Left forelimb (tissue), 1 donor: Measurements from ENCODE around the gene PABPC4L.
"Not testable (repeated sequence)": the region's sequence is repeated elsewhere in the genome, so short reads cannot be mapped to it uniquely, and the experiment has no call there.

Source experiments
- DNase-seq: peaks from one replicate; pipeline ENCODE4 v3.0.0-alpha.2; 2018; ENCODE audit warnings: low spot score

PABPC4L gene

GRCh38 chr4:134201216-134202161, at the start of gene PABPC4L:
Gene PABPC4L (minus strand): TSS chr4:134201789. CDS start chr4:134201019, 770 bp downstream.
- peak; percentile 88 for DNase-seq

GRCh38 chr4:134251322-134251721, 49.7 kb upstream of the PABPC4L start:
- no peak for DNase-seq

DNA sequence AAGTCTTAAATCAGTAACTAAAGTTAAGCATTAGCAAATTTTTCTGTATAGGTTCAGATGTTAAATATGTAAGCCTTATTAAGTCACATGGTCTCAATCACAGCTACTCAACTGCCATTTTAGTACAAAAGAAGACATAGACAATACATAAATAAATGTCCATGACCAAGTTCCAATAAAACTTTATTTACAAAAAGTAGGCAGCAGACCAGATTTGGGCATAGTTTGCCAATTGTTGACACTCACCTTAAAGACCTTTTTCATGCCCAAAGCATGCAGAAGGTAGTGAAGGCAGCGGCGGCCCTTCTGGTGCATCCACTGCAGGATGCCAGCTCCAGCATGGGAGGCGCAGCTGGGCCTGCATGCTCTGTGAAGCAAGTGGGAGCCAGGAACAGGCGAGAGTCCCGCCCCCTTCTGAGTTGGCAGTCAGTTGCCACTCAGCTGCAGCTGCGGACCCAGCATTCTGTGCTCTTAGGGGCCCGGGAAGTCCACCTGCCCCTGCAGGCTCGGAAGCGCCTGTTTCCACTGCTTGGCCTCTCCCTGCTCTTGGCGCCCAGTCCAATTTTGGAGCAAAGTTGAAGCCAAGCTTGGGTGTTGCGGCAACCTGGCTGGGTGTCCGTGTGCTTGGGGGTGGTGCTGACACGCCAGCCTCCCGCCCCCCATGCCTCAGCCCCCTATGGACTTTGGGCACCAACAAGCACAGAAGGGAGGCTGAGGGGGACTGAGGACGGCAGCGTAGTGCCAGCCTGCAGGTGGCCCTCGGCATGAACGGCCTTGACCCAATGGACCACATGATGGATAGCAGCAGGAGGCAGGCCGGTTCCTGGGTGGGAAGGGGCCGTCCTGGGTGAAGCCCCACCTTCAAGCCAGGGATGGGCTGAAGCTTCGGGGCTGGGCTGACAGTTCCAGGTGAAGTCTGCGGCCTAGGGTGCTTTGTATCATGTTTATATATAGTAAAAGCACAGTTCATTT, 42.4 kb upstream of the PABPC4L start:
- DNase-seq: no peak

DNA sequence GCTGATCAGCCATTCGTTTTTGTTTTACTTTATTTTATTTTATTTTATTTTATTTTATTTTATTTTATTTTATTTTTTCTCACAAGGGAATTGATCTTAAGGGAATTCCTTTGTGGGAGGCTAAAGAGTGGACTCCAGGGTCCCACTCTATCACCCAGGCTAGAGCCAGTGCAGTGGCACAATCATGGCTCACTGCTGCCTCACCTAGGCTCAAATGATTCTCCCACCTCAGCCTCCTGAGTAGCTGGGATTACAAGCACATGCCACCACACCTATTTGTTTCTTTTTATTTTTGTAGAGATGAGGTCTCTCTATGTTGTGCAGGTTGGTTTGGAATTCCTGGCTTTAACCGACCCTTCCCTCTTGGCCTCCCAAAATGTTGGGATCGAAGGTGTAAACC, 17.5 kb upstream of the PABPC4L start:
- DNase-seq: no peak

GRCh38 chr4:134216411-134216810, 14.8 kb upstream of the PABPC4L start:
- no peak for DNase-seq

DNA sequence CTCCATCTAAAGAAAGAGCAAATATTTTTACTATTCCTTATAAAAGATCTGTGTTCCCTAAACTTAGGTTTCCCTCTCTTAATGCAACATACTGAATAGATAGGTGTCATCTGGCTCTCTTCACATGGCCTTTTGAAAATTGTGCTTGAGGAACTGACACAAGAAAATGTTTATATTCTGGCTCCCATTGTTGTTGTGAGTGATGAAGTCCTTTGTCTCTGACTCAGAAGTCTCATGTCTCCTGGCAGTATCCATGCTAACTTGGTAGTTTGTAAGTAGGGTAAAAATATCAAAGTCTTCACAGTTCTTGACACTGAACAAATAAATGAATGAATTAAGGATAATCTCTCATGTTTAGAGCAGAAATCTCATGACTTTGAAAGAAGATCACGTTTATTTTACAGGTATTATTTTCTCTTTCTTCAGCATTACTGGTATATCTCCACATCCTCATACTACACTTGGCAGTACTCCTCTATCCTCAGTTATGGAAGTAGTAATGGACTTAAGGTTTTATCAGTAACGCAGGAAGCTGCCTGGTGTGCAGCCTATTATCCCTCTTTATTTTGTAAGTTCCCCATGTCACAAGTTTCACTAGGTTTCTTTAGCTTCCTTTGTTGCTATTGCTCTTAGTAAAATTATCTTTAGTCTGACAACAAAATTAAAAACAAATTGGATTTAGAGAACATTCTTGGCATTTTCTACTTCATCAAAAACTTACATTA, 14.2 kb upstream of the PABPC4L start:
- DNase-seq: no peak

- not testable (repeated sequence) for DNase-seq
Observed at GRCh38 chr4:134207955-134208354, 6.4 kb upstream of the PABPC4L start.

DNA sequence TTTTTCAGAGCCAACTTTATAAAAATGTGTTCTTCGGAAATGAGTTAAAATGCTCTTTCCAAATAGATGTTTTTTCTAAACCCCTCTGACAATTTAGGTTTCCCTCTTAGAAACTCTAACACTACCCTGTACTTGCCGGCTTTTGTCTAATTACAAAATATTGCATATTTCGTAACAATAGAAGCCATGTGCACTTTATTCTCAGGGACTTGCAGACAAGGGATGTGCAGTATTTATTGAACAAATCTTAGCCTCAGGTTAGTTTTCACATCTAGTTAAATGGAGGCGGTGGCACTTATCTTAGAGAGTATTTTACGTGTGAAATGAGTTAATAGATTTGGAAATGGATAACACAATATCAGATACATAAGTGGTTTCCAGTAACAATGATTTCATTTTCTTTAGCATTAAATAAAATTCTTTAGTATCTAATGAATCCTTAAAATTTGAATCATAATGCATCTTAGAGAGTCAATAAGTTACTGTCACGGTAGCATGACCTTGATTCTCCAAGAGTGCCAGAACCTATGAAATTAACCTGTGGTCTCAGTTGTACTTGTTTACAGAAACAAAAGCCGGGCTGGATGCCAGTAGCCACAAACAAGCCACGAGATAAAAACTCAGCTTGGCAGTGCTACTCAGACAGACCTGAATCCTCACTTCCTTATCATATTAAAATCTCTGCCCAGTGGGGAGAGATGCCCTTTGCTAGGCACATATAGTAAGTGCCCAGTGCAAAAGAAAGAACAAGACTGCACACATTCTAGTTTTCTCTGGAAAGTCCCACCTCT, 772 bp upstream of the PABPC4L start:
- DNase-seq: no peak

DNA sequence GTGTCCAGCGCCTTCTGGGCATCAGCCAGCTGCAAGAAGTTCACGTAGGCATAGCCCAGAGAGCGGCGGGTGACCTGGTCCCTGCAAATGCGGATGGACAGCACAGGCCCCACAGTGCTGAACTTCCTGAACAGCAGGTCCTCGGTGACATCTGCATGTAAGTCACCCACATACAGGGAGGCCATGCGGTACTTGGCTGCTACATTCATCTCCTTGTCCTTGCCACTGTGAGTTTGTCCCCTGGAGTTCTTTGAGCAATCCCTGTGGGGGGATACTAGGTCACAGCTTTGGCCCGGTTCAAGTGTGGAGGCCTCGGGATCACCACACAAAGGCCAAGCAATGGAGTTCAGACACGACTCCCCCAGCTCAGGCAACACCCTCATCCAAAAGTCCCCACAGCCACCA, 776 bp downstream of the PABPC4L start:
- no peak for DNase-seq

DNA sequence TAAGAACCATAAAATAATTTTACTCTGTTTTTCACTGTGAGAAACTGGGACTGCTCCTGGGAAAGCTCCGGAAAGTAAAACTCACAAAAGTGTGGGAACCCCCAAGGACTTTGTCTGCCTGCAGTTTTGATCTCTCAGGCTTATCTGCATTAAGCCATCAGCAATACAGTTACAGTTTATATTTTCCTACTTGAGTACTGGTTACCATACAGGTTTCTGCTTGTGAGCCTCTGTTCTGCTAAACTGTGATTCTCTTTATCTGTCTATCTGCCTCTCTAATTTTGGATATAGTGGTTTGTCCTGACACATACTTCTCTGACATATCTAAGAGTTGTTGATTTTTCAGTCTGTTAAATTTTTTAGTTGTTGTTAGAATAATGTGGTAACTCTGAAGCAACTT, 11.6 kb downstream of the PABPC4L start:
- no peak for DNase-seq

GRCh38 chr4:134189480-134189879, 12.1 kb downstream of the PABPC4L start:
- no peak for DNase-seq

GRCh38 chr4:134178706-134179105, 22.9 kb downstream of the PABPC4L start:
- DNase-seq: no peak

GRCh38 chr4:134174271-134174670, 27.3 kb downstream of the PABPC4L start:
- DNase-seq: no peak

GRCh38 chr4:134160211-134160610, 41.4 kb downstream of the PABPC4L start:
- no peak for DNase-seq

- DNase-seq: no peak
Observed at GRCh38 chr4:134154097-134154496, 47.5 kb downstream of the PABPC4L start.

- no peak for DNase-seq
Observed at GRCh38 chr4:134147941-134148340, 53.6 kb downstream of the PABPC4L start.
